HG03175 (cell line): Measurements from ENCODE around the gene SDSL.

ENCODE experiments used
- ATAC-seq: cut with Tn5 transposase; IDR thresholded peaks from one replicate; pipeline ENCODE4 v1.9.1; 2021; ENCODE audit warnings: mild to moderate bottlenecking, moderate library complexity; ENCODE audit not compliant: unreplicated experiment

Gene SDSL

GRCh38 chr12:113422030-113422885, at the start of gene SDSL:
Gene SDSL, plus strand, starts transcription at chr12:113422380. Its CDS starts 5,603 bp downstream, at chr12:113427983.
- ATAC-seq: peak; percentile 85

- ATAC-seq: no peak
These were observed 48.7 kb upstream of the SDSL start for GRCh38 chr12:113373440-113373839.

- ATAC-seq: no peak
These were observed 48.2 kb upstream of the SDSL start for GRCh38 chr12:113373969-113374368.

- ATAC-seq: no peak
These were observed 47.3 kb upstream of the SDSL start for GRCh38 chr12:113374823-113375428.

GRCh38 chr12:113378291-113378690, 43.9 kb upstream of the SDSL start:
- no peak for ATAC-seq

GRCh38 chr12:113381220-113381619, 41.0 kb upstream of the SDSL start:
- ATAC-seq: no peak

- ATAC-seq: no peak
These were observed 40.0 kb upstream of the SDSL start for GRCh38 chr12:113382206-113382605.

- no peak for ATAC-seq
These were observed 37.4 kb upstream of the SDSL start for GRCh38 chr12:113384778-113385177.

GRCh38 chr12:113385282-113385882, 36.8 kb upstream of the SDSL start:
- ATAC-seq: no peak

GRCh38 chr12:113386866-113387566, 35.2 kb upstream of the SDSL start:
- ATAC-seq: no peak

GRCh38 chr12:113387631-113388030, 34.5 kb upstream of the SDSL start:
- ATAC-seq: no peak

GRCh38 chr12:113388351-113388750, 33.8 kb upstream of the SDSL start:
- ATAC-seq: no peak

- no peak for ATAC-seq
These were observed 31.8 kb upstream of the SDSL start for GRCh38 chr12:113390064-113391043.

- ATAC-seq: no peak
These were observed 31.0 kb upstream of the SDSL start for GRCh38 chr12:113391145-113391544.

- ATAC-seq: no peak
These were observed 30.4 kb upstream of the SDSL start for GRCh38 chr12:113391650-113392337.

GRCh38 chr12:113392520-113392919, 29.7 kb upstream of the SDSL start:
- no peak for ATAC-seq

- no peak for ATAC-seq
These were observed 29.1 kb upstream of the SDSL start for GRCh38 chr12:113392988-113393579.

- ATAC-seq: no peak
These were observed 28.4 kb upstream of the SDSL start for GRCh38 chr12:113393749-113394148.

- no peak for ATAC-seq
These were observed 27.1 kb upstream of the SDSL start for GRCh38 chr12:113395119-113395518.
